Subcutaneous abdominal adipose tissue (tissue), 5 donors: ENCODE measurements around the gene APBB2.
A peak's percentile ranks its signal among the peaks of the same experiment; 100 is the strongest.

ENCODE experiments used
- H3K27ac ChIP-seq: one replicate; pipeline ENCODE4 v1.7.0; 2013; ENCODE audit warnings: low read depth, mild to moderate bottlenecking, inconsistent platforms, low read length, moderate library complexity
- H3K27me3 ChIP-seq, 5 donors: one replicate each; pipeline ENCODE4 v1.7.0; 2013; ENCODE audit warnings: low read length in 5 of 5, inconsistent platforms in 1 of 5; ENCODE audit not compliant: control insufficient read depth in 5 of 5, insufficient read depth in 4 of 5
- H3K36me3 ChIP-seq, 5 donors: one replicate each; pipeline ENCODE4 v1.7.0; 2013; ENCODE audit warnings: low read length in 5 of 5; ENCODE audit not compliant: control insufficient read depth in 5 of 5, insufficient read depth in 5 of 5
- H3K4me1 ChIP-seq, 5 donors: one replicate each; pipeline ENCODE4 v1.7.0; 2013; ENCODE audit warnings: low read length in 5 of 5, mild to moderate bottlenecking in 3 of 5, moderate library complexity in 1 of 5; ENCODE audit not compliant: control insufficient read depth in 5 of 5, insufficient read depth in 5 of 5
- H3K4me3 ChIP-seq, 5 donors: one replicate each; pipeline ENCODE4 v1.7.0; 2013; ENCODE audit warnings: low read length in 5 of 5, low read depth in 1 of 5
- H3K9ac ChIP-seq, 5 donors: one replicate each; pipeline ENCODE4 v1.7.0; 2013; ENCODE audit warnings: low read length in 5 of 5, mild to moderate bottlenecking in 4 of 5, moderate library complexity in 3 of 5
- H3K9me3 ChIP-seq, 5 donors: one replicate each; pipeline ENCODE4 v1.7.0; 2013; ENCODE audit warnings: low read length in 5 of 5; ENCODE audit not compliant: control insufficient read depth in 5 of 5
- donor health status: healthy.
- donor health status: healthy.
- donor health status: healthy.
- donor health status: healthy.
- donor health status: healthy.

APBB2 gene

GRCh38 chr4:41133454-41134018, 80.8 kb downstream of the APBB2 start:
- Histone ChIP-seq H3K36me3 (no peaks in the 10 kb centered on the region), H3K9ac (no peak overlapping the region), H3K4me3 (no peak overlapping the region), H3K27ac (no peak overlapping the region), H3K9me3 (no peaks in the 10 kb centered on the region), H3K4me1 (peaks cover 6 to 51% (median 30%) of the 10 kb centered on the region in 5 donors), H3K27me3 (no peaks in the 10 kb centered on the region)

- peaks cover 6 to 51% (median 30%) of the 10 kb centered on the region in 5 donors for H3K4me1 ChIP-seq
- no peaks in the 10 kb centered on the region for H3K9me3 ChIP-seq
- peak overlapping the region; percentile 1 for H3K27ac ChIP-seq
- H3K36me3 ChIP-seq: no peaks in the 10 kb centered on the region
- no peak overlapping the region for H3K4me3 ChIP-seq
- H3K27me3 ChIP-seq: no peaks in the 10 kb centered on the region
- H3K9ac ChIP-seq: no peak overlapping the region
These were observed 82.2 kb downstream of the APBB2 start for GRCh38 chr4:41132055-41132683.

- Histone ChIP-seq H3K27me3 (no peaks in the 10 kb centered on the region), H3K27ac (no peak overlapping the region), H3K4me3 (no peak overlapping the region), H3K9me3 (no peaks in the 10 kb centered on the region), H3K36me3 (no peaks in the 10 kb centered on the region), H3K4me1 (peaks cover 6 to 48% (median 32%) of the 10 kb centered on the region in 5 donors), H3K9ac (no peak overlapping the region)
These were observed 84.4 kb downstream of the APBB2 start for GRCh38 chr4:41129936-41130440.

- no peak overlapping the region for H3K4me3 ChIP-seq
- no peaks in the 10 kb centered on the region for H3K9me3 ChIP-seq
- H3K9ac ChIP-seq: no peak overlapping the region
- no peak overlapping the region for H3K27ac ChIP-seq
- H3K36me3 ChIP-seq: no peaks in the 10 kb centered on the region
- no peaks in the 10 kb centered on the region for H3K27me3 ChIP-seq
- H3K4me1 ChIP-seq: peaks cover 2 to 45% (median 29%) of the 10 kb centered on the region in 5 donors
These were observed 85.1 kb downstream of the APBB2 start for GRCh38 chr4:41129128-41129754.

- Histone ChIP-seq H3K27ac (peak overlapping the region; percentile 27), H3K36me3 (no peaks in the 10 kb centered on the region), H3K4me1 (peaks cover 4 to 34% (median 19%) of the 10 kb centered on the region in 5 donors)
These were observed 88.6 kb downstream of the APBB2 start for GRCh38 chr4:41125558-41126311.

GRCh38 chr4:41124916-41125548, 89.3 kb downstream of the APBB2 start:
- Histone ChIP-seq H3K27me3 (no peaks in the 10 kb centered on the region), H3K9ac (no peak overlapping the region), H3K36me3 (no peaks in the 10 kb centered on the region), H3K9me3 (no peaks in the 10 kb centered on the region), H3K4me3 (no peak overlapping the region), H3K27ac (peak overlapping the region; percentile 27), H3K4me1 (peaks cover 4 to 34% (median 23%) of the 10 kb centered on the region in 5 donors)

More at GRCh38 chr4:41125558-41126311, 88.6 kb downstream of the APBB2 start:
- H3K4me3 ChIP-seq: no peak overlapping the region
- no peak overlapping the region for H3K9ac ChIP-seq
- H3K27me3 ChIP-seq: no peaks in the 10 kb centered on the region
- no peaks in the 10 kb centered on the region for H3K9me3 ChIP-seq

- Histone ChIP-seq H3K27me3 (no peaks in the 10 kb centered on the region), H3K36me3 (peaks cover 0 to under 1% (median 0%) of the 10 kb centered on the region in 5 donors), H3K4me3 (no peak overlapping the region), H3K9ac (no peak overlapping the region), H3K27ac (no peak overlapping the region), H3K4me1 (peaks cover 4 to 36% (median 25%) of the 10 kb centered on the region in 5 donors), H3K9me3 (no peaks in the 10 kb centered on the region)
These were observed 91.6 kb downstream of the APBB2 start for GRCh38 chr4:41122775-41123174.

GRCh38 chr4:41122309-41122708, 92.0 kb downstream of the APBB2 start:
- H3K36me3 ChIP-seq: peaks cover 0 to 4% (median 0%) of the 10 kb centered on the region in 5 donors
- H3K27ac ChIP-seq: no peak overlapping the region
- H3K27me3 ChIP-seq: no peaks in the 10 kb centered on the region
- H3K9me3 ChIP-seq: no peaks in the 10 kb centered on the region
- no peak overlapping the region for H3K4me3 ChIP-seq
- H3K4me1 ChIP-seq: peaks cover 4 to 36% (median 25%) of the 10 kb centered on the region in 5 donors
- no peak overlapping the region for H3K9ac ChIP-seq

- H3K4me3 ChIP-seq: no peak overlapping the region
- no peak overlapping the region for H3K9ac ChIP-seq
- H3K27me3 ChIP-seq: no peaks in the 10 kb centered on the region
- H3K9me3 ChIP-seq: no peaks in the 10 kb centered on the region
- H3K27ac ChIP-seq: peak overlapping the region; percentile 85
- H3K4me1 ChIP-seq: peaks cover 4 to 36% (median 25%) of the 10 kb centered on the region in 5 donors
- peaks cover 0 to 4% (median under 1%) of the 10 kb centered on the region in 5 donors for H3K36me3 ChIP-seq
These were observed 92.4 kb downstream of the APBB2 start for GRCh38 chr4:41121906-41122305.
